HUES64 (cell line): ENCODE data around the gene XPR1.

Experiments used
- H3K27ac ChIP-seq: 2 replicates; pipeline ENCODE4 v1.7.0; 2013; ENCODE audit warnings: low read depth, low read length, inconsistent platforms
- H3K27me3 ChIP-seq: 2 replicates; pipeline ENCODE4 v1.6.1; 2013; ENCODE audit warnings: mild to moderate bottlenecking, low read length; ENCODE audit not compliant: insufficient read depth
- H3K36me3 ChIP-seq: 2 replicates; pipeline ENCODE4 v1.6.1; 2013; ENCODE audit warnings: mild to moderate bottlenecking, low read length; ENCODE audit not compliant: insufficient read depth
- H3K4me1 ChIP-seq: 2 replicates; pipeline ENCODE4 v1.6.1; 2013; ENCODE audit warnings: mild to moderate bottlenecking, low read length, moderate library complexity; ENCODE audit not compliant: insufficient read depth
- H3K4me3 ChIP-seq: 2 replicates; pipeline ENCODE4 v1.5.1; 2013; ENCODE audit warnings: mild to moderate bottlenecking, low read length, moderate library complexity
- H3K9ac ChIP-seq: 2 replicates; pipeline ENCODE4 v1.6.1; 2013; ENCODE audit warnings: mild to moderate bottlenecking, low read depth, low read length
- H3K9me3 ChIP-seq: 2 replicates; pipeline ENCODE4 v1.6.1; 2013; ENCODE audit warnings: low read depth, low read length; ENCODE audit not compliant: insufficient read depth
- WGBS: fragments of 150-250, 120-280 bp; methylation state at CpG from one replicate; pipeline ENCODE4 v1.1.7; 2013; ENCODE audit warnings: missing lambda C conversion rate; 5-methylcytosine and 5-hydroxymethylcytosine counted together

Gene XPR1

GRCh38 chr1:180859306-180859705 is 227.5 kb downstream of the XPR1 start:
- Histone ChIP-seq H3K4me3 (no peak overlapping the region), H3K27me3 (no peaks in the 10 kb centered on the region), H3K36me3 (peaks cover 8% of the 10 kb centered on the region), H3K9ac (no peak overlapping the region), H3K27ac (no peak overlapping the region), H3K9me3 (no peaks in the 10 kb centered on the region), H3K4me1 (peaks cover 16% of the 10 kb centered on the region)
- 93% methylated on average over 1 of the region's 1 CpG for WGBS

- no peaks in the 10 kb centered on the region for H3K9me3 ChIP-seq
- no peaks in the 10 kb centered on the region for H3K27me3 ChIP-seq
- no peak overlapping the region for H3K27ac ChIP-seq
- H3K36me3 ChIP-seq: peaks cover 17% of the 10 kb centered on the region
- H3K9ac ChIP-seq: no peak overlapping the region
- 84% methylated on average over 2 of the region's 2 CpGs for WGBS
- H3K4me1 ChIP-seq: peaks cover 8% of the 10 kb centered on the region
- H3K4me3 ChIP-seq: no peak overlapping the region
Measured at GRCh38 chr1:180860535-180860934, 228.7 kb downstream of the XPR1 start.

GRCh38 chr1:180862305-180862704 is 230.5 kb downstream of the XPR1 start:
- Histone ChIP-seq H3K36me3 (peaks cover 28% of the 10 kb centered on the region), H3K27ac (no peak overlapping the region), H3K27me3 (no peaks in the 10 kb centered on the region), H3K4me1 (no peaks in the 10 kb centered on the region), H3K9me3 (peaks cover 6% of the 10 kb centered on the region; the same call in 1 of the 2 replicates), H3K4me3 (no peak overlapping the region), H3K9ac (no peak overlapping the region)
- WGBS: 85% methylated on average over 1 of the region's 1 CpG

- Histone ChIP-seq H3K27me3 (no peaks in the 10 kb centered on the region), H3K9ac (no peak overlapping the region), H3K4me1 (no peaks in the 10 kb centered on the region), H3K27ac (no peak overlapping the region), H3K36me3 (peaks cover 28% of the 10 kb centered on the region), H3K9me3 (peaks cover 6% of the 10 kb centered on the region; the same call in 1 of the 2 replicates), H3K4me3 (no peak overlapping the region)
- WGBS: 100% methylated on average over 2 of the region's 6 CpGs
Measured at GRCh38 chr1:180863158-180863775, 231.4 kb downstream of the XPR1 start.

- H3K4me1 ChIP-seq: no peaks in the 10 kb centered on the region
- H3K4me3 ChIP-seq: no peak overlapping the region
- 78% methylated on average over 6 of the region's 6 CpGs for WGBS
- no peaks in the 10 kb centered on the region for H3K27me3 ChIP-seq
- no peak overlapping the region for H3K9ac ChIP-seq
- H3K9me3 ChIP-seq: no peaks in the 10 kb centered on the region
- H3K27ac ChIP-seq: no peak overlapping the region
- peaks cover 11% of the 10 kb centered on the region for H3K36me3 ChIP-seq
Measured at GRCh38 chr1:180881806-180882509, 250.1 kb downstream of the XPR1 start.

- H3K27ac ChIP-seq: no peak overlapping the region
- H3K4me3 ChIP-seq: no peak overlapping the region
- no peak overlapping the region for H3K9ac ChIP-seq
- H3K9me3 ChIP-seq: no peaks in the 10 kb centered on the region
- peaks cover 7% of the 10 kb centered on the region; the same call in 1 of the 2 replicates for H3K36me3 ChIP-seq
- no peaks in the 10 kb centered on the region for H3K27me3 ChIP-seq
- 96% methylated on average over 3 of the region's 3 CpGs for WGBS
- H3K4me1 ChIP-seq: no peaks in the 10 kb centered on the region
Measured at GRCh38 chr1:180884588-180885300, 252.9 kb downstream of the XPR1 start.

- 77% methylated on average over 2 of the region's 2 CpGs for WGBS
- no peaks in the 10 kb centered on the region for H3K27me3 ChIP-seq
- H3K27ac ChIP-seq: no peak overlapping the region
- H3K4me1 ChIP-seq: no peaks in the 10 kb centered on the region
- no peak overlapping the region for H3K9ac ChIP-seq
- H3K36me3 ChIP-seq: peaks cover 2% of the 10 kb centered on the region; the same call in 1 of the 2 replicates
- no peak overlapping the region for H3K4me3 ChIP-seq
- no peaks in the 10 kb centered on the region for H3K9me3 ChIP-seq
Measured at GRCh38 chr1:180886338-180886737, 254.5 kb downstream of the XPR1 start.

GRCh38 chr1:180887841-180888240 is 256.0 kb downstream of the XPR1 start:
- no peak overlapping the region for H3K4me3 ChIP-seq
- 98% methylated on average over 7 of the region's 7 CpGs for WGBS
- no peaks in the 10 kb centered on the region for H3K4me1 ChIP-seq

GRCh38 chr1:180888870-180889269 is 257.0 kb downstream of the XPR1 start:
- Histone ChIP-seq H3K9ac (no peak overlapping the region), H3K27me3 (no peaks in the 10 kb centered on the region), H3K27ac (no peak overlapping the region), H3K9me3 (no peaks in the 10 kb centered on the region), H3K36me3 (no peaks in the 10 kb centered on the region), H3K4me3 (no peak overlapping the region), H3K4me1 (no peaks in the 10 kb centered on the region)
- 90% methylated on average over 1 of the region's 1 CpG for WGBS

More at GRCh38 chr1:180887841-180888240, 256.0 kb downstream of the XPR1 start:
- no peak overlapping the region for H3K9ac ChIP-seq
- no peaks in the 10 kb centered on the region for H3K27me3 ChIP-seq
- no peak overlapping the region for H3K27ac ChIP-seq
- no peaks in the 10 kb centered on the region for H3K36me3 ChIP-seq
- H3K9me3 ChIP-seq: no peaks in the 10 kb centered on the region

GRCh38 chr1:180889325-180889724 is 257.5 kb downstream of the XPR1 start:
- Histone ChIP-seq H3K27ac (no peak overlapping the region), H3K9ac (no peak overlapping the region), H3K4me3 (no peak overlapping the region), H3K9me3 (no peaks in the 10 kb centered on the region), H3K27me3 (no peaks in the 10 kb centered on the region), H3K4me1 (no peaks in the 10 kb centered on the region), H3K36me3 (no peaks in the 10 kb centered on the region)
- no CpG with 5 or more reads among the region's 2 CpGs for WGBS

- H3K36me3 ChIP-seq: no peaks in the 10 kb centered on the region
- no peaks in the 10 kb centered on the region for H3K9me3 ChIP-seq
- no peak overlapping the region for H3K9ac ChIP-seq
Measured at GRCh38 chr1:180892272-180892671, 260.4 kb downstream of the XPR1 start.

More at GRCh38 chr1:180892272-180892671, 260.4 kb downstream of the XPR1 start:
- H3K4me3 ChIP-seq: no peak overlapping the region
- no peak overlapping the region for H3K27ac ChIP-seq
- no peaks in the 10 kb centered on the region for H3K4me1 ChIP-seq
- WGBS: 96% methylated on average over 5 of the region's 5 CpGs
- H3K27me3 ChIP-seq: no peaks in the 10 kb centered on the region
